GM21528 (cell line): Measurements from ENCODE around the gene GAREM2.

Experiments
- ATAC-seq: cut with Tn5 transposase; IDR thresholded peaks from one replicate; pipeline ENCODE4 v1.9.1; 2021; ENCODE audit warnings: mild to moderate bottlenecking, moderate library complexity; ENCODE audit not compliant: unreplicated experiment, low FRiP score

GAREM2 gene

DNA sequence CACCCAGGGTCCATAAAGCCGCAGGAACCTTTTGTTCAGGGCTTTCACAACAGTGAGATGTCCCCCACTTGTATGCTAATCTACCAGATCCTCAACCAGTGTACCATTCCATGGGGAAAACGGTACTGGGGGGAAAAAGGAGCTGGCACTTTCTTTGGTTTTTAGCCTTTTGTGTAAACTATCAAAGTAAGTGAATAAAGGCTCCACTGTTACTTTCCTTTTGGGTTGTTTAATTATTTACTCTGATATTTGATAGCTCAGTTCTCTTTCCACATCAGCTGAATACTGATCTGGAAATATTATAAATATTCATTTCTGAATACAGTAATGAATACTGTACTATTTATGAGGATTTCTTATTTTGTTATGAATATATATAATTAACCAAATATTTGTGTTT lies 51.2 kb downstream of the GAREM2 start:
- no peak for ATAC-seq

DNA sequence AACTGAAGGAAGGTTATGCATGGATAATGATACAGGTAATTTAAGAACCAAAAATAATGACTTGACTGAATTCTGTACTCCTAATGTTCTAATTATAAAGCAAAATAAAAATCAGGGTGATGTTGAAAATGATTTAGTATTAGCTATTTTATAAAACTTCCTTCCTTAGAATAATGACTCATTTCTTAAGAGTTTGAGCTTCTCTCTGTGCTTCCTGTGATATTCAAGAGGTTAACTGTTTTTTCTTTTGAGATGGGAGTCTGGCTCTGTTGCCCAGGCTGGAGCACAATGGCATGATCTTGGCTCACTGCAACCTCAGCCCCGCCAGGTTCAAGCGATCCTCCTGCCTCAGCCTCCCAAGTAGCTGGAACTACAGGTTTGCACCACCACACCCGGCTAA lies 56.7 kb downstream of the GAREM2 start:
- no peak for ATAC-seq

DNA sequence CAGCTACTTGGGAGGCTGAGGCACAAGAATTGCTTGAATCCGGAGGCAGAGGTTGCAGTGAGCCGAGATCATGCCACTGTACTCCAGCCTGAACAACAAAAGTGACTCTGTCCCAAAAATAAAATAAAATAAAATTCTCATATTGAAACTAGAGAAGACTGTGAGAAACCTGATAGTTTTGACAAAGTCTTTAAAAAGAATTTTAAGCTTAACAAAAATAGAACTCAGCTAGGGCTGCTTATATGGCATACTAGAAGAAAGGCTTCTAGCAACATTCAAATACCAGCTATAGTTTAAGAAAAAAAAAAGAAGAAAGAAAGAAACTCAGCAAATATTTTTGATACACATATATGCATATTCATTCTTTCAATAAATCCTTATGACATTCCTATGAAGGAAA lies 57.9 kb downstream of the GAREM2 start:
- ATAC-seq: no peak

DNA sequence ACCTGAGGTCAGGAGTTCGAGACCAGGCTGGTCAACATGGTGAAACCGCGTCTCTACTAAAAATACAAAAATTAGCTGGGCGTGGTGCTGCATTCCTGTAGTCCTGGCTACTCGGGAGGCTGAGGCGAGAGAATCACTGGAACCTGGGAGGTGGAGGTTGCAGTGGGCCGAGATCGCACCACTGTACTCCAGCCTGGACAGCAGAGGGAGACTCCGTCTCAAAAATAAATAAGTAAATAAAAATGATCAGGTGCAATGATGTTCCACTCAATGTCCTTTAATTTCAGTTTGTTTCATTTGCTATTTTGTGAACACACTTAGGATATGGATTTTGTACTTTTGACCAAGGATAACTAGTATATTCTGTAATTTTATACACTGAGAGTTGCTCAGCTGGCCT lies 62.2 kb downstream of the GAREM2 start:
- ATAC-seq: no peak

DNA sequence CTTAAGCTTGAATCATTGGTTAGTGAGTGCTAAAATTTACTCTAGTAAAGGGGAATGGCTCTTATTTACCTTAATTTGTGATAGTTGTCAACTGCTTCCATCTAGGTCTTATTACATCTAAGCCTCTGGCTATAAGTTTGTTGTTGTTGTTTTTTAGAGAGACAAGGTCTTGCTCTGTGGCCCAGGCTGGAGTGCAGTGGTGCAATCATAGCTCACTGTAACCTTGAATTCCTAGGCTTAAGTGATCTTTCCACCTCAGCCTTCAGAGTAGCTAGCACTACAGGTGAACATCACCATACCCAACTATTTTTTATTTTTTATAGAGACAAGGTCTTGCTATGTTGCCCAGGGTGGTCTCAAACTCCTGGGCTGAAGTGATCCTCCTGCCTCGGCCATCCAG lies 65.0 kb downstream of the GAREM2 start:
- no peak for ATAC-seq

DNA sequence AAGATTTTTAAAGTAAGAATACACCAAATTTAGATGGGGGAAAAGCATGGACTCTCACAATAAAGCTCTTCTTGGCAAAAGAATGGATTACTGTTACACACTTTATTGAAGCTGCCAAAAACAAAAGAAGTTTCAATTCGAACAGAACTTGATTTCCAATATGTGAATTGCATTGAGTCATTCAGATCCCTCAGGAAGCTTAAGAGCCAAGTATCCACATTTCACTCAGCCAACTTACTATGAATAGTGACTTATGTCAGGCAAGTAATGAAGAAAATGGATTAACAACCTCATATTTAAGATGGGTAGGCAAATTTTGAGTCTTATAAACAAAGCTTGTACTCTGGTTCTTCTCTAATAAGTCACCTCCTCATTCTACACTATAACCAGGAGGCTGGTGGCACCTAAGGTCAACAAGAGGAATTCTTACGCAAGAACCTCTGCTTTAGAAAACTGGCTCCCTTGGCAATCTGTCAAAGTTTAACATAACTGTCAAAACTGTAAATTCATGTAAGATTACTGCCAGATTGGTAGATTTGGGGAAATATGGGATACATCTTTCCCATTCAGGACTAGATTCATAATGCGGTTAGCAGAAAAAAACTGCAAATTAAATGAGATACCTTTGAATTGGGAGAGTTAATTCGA lies 65.5 kb downstream of the GAREM2 start:
- no peak for ATAC-seq
